ENCODE results near the gene EDIL3.
A peak's percentile ranks its signal among the peaks of the same experiment; 100 is the strongest.

Gene EDIL3

GRCh38 chr5:83899326-83899970, 485.2 kb downstream of the EDIL3 start:
- DNase-seq, result peak; percentile 89

- peak; percentile 83 for DNase-seq
These were observed 488.8 kb downstream of the EDIL3 start for GRCh38 chr5:83895860-83896259.

GRCh38 chr5:83891261-83891660, 493.4 kb downstream of the EDIL3 start:
- DNase-seq, result no peak
